ENCODE measurements around the gene MED17.

The MED17 gene

DNA sequence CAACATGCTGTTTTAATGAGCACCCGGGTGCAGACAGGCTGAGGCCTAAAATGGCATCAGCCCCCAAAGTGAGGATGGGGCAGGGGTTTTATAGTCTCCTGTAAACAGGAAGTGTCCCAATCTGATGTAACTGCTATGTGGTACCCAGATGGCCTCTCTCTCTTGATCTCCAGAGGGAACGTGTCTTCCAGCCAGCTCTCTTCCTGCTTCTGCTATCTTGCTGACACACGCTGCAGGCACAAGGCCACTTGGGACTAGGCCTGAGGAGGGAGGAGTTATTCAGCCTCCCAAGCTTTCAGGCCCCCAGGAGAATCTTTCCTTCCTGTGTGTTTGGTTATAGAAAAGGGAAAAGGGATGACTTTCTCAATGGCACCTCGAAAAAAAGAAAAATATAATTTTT, 77.7 kb downstream of the MED17 start:
- Mint-ChIP-seq H3K9me3 (no peaks in the 10 kb centered on the region), H3K4me1 (no peaks in the 10 kb centered on the region), H3K36me3 (no peaks in the 10 kb centered on the region), H3K27ac (no peak overlapping the region), H3K27me3 (peaks cover 3 to 4% of the 10 kb centered on the region in 2 donors), H3K4me3 (no peak overlapping the region)
- ATAC-seq (replicated peaks) (no peak), DNase-seq (no peak)

Data from stimulated activated naive B cell treated with anti-CD40 and anti-IgM and Interleukin-4, amounts not matched to agents 10 μg/mL and 1 μg/mL and 100 μg/mL, for 72 hours (primary cell).